DOHH2 (cell line): ENCODE data around the gene HGF.

Experiments used
- CTCF ChIP-seq: fragments of 200-600 bp; sonication (generic); IDR thresholded peaks from one replicate; pipeline ENCODE4 v1.5.1; 2014; ENCODE audit warnings: antibody characterized with exemption, mild to moderate bottlenecking, low read depth, low read length; ENCODE audit not compliant: poor library complexity, severe bottlenecking
- EZH2phosphoT487 ChIP-seq: fragments of 200-600 bp; sonication (generic); IDR thresholded peaks from 2 replicates; pipeline ENCODE4 v1.6.1; 2017; ENCODE audit warnings: borderline replicate concordance, mild to moderate bottlenecking, antibody characterized with exemption, low read length, moderate library complexity, mixed read lengths

GRCh38 chr7:81744389-81744788 is 25.5 kb downstream of the HGF start:
- TF ChIP-seq CTCF (no peak), EZH2phosphoT487 (no peak)
